Measurements from ENCODE around the gene ADO.

Gene ADO

GRCh38 chr10:62790571-62790970, 13.9 kb upstream of the ADO start:
- in situ Hi-C loops (cut with MboI; ENCODE audit: low sequenced_read_pairs), result no loop called here

- in situ Hi-C loops (cut with MboI; ENCODE audit: low sequenced_read_pairs), result no loop called here
These were observed 12.3 kb upstream of the ADO start for GRCh38 chr10:62792261-62792660.

GRCh38 chr10:62794306-62794705, 10.2 kb upstream of the ADO start:
- in situ Hi-C loops (cut with MboI; ENCODE audit: low sequenced_read_pairs), result no loop called here

GRCh38 chr10:62795100-62795499, 9.4 kb upstream of the ADO start:
- in situ Hi-C loops (cut with MboI; ENCODE audit: low sequenced_read_pairs), result no loop called here

- in situ Hi-C loops (cut with MboI; ENCODE audit: low sequenced_read_pairs), result no loop called here
These were observed 8.8 kb upstream of the ADO start for GRCh38 chr10:62795762-62796161.

- in situ Hi-C loops (cut with MboI; ENCODE audit: low sequenced_read_pairs), result no loop called here
These were observed 7.6 kb upstream of the ADO start for GRCh38 chr10:62796896-62797295.

- in situ Hi-C loops (cut with MboI; ENCODE audit: low sequenced_read_pairs), result no loop called here
These were observed 2.6 kb upstream of the ADO start for GRCh38 chr10:62801871-62802270.

GRCh38 chr10:62803724-62804355, 680 bp upstream of the ADO start:
- in situ Hi-C loops (cut with MboI; ENCODE audit: low sequenced_read_pairs), result no loop called here

- in situ Hi-C loops (cut with MboI; ENCODE audit: low sequenced_read_pairs), result loop anchor here (5.0 kb wide), 1 partner anchor 188 kb away; no protein-coding TSS in a partner anchor
These were observed 945 bp downstream of the ADO start for GRCh38 chr10:62805231-62806099.

- in situ Hi-C loops (cut with MboI; ENCODE audit: low sequenced_read_pairs), result loop anchor here (5.0 kb wide), 1 partner anchor 189 kb away; no protein-coding TSS in a partner anchor
These were observed 1.7 kb downstream of the ADO start for GRCh38 chr10:62806251-62806650.

- in situ Hi-C loops (cut with MboI; ENCODE audit: low sequenced_read_pairs), result no loop called here
These were observed 5.8 kb downstream of the ADO start for GRCh38 chr10:62810156-62810902.

GRCh38 chr10:62811159-62811875, 6.8 kb downstream of the ADO start:
- in situ Hi-C loops (cut with MboI; ENCODE audit: low sequenced_read_pairs), result no loop called here

- in situ Hi-C loops (cut with MboI; ENCODE audit: low sequenced_read_pairs), result no loop called here
These were observed 8.3 kb downstream of the ADO start for GRCh38 chr10:62812672-62813439.

GRCh38 chr10:62813453-62813852, 8.9 kb downstream of the ADO start:
- in situ Hi-C loops (cut with MboI; ENCODE audit: low sequenced_read_pairs), result no loop called here

GRCh38 chr10:62813981-62814380, 9.5 kb downstream of the ADO start:
- in situ Hi-C loops (cut with MboI; ENCODE audit: low sequenced_read_pairs), result no loop called here

- in situ Hi-C loops (cut with MboI; ENCODE audit: low sequenced_read_pairs), result no loop called here
These were observed 10.3 kb downstream of the ADO start for GRCh38 chr10:62814756-62815380.

GRCh38 chr10:62815381-62816075, 11.0 kb downstream of the ADO start:
- in situ Hi-C loops (cut with MboI; ENCODE audit: low sequenced_read_pairs), result no loop called here

GRCh38 chr10:62816076-62816330, 11.5 kb downstream of the ADO start:
- in situ Hi-C loops (cut with MboI; ENCODE audit: low sequenced_read_pairs), result no loop called here

GRCh38 chr10:62816331-62817120, 12.0 kb downstream of the ADO start, which contains the start of gene EGR2:
Gene EGR2 (minus strand): TSS chr10:62816366. CDS start chr10:62816029, 337 bp downstream.
- in situ Hi-C loops (cut with MboI; ENCODE audit: low sequenced_read_pairs), result no loop called here
